ENCODE measurements around the gene CCR5.

GRCh38 chr3:46365737-46366524 is 4.8 kb upstream of the CCR5 start:
- no peak for TF ChIP-seq ZSCAN5A (CRISPR knock-in tag; IDR thresholded peaks at IDR 0.05; ENCODE audit: borderline replicate concordance)
- no peak for TF ChIP-seq PHF8 (CRISPR knock-in tag; IDR thresholded peaks at IDR 0.05)
- TF ChIP-seq CBX2 (IDR thresholded peaks at IDR 0.05; ENCODE audit: low read depth, low read length), result no peak
- no peak for TF ChIP-seq CBX2 (CRISPR knock-in tag; IDR thresholded peaks at IDR 0.05; ENCODE audit: low read depth)
- no peak for TF ChIP-seq BCL6 (CRISPR knock-in tag; IDR thresholded peaks at IDR 0.05)
- no peak for TF ChIP-seq ZNF124 (CRISPR knock-in tag; IDR thresholded peaks at IDR 0.05)
- no peak for TF ChIP-seq MED13 (CRISPR knock-in tag; IDR thresholded peaks at IDR 0.05)
- TF ChIP-seq ZBTB38 (CRISPR knock-in tag; IDR thresholded peaks at IDR 0.05), result no peak
- TF ChIP-seq ZNF567 (CRISPR knock-in tag; IDR thresholded peaks at IDR 0.05; ENCODE audit: borderline replicate concordance), result no peak
- no peak for TF ChIP-seq SKI (IDR thresholded peaks at IDR 0.05; ENCODE audit: partially characterized antibody)
- no peak for TF ChIP-seq CTCF (CRISPR knock-in tag; IDR thresholded peaks at IDR 0.05)
- no peak for TF ChIP-seq POLR2AphosphoS5 (IDR thresholded peaks at IDR 0.05; ENCODE audit: low read depth, low read length)
- no peak for TF ChIP-seq FOSL2 (CRISPR knock-in tag; IDR thresholded peaks at IDR 0.05)
- TF ChIP-seq HMGXB4 (CRISPR knock-in tag; IDR thresholded peaks at IDR 0.05; ENCODE audit: borderline replicate concordance in 1 of 2, low read depth in 1 of 2), result no peak
- no peak for TF ChIP-seq NR3C1 (CRISPR knock-in tag; IDR thresholded peaks at IDR 0.05)
